Adrenal gland (tissue), 12 donors: ENCODE measurements around the gene LMTK2. TPM values are rescaled to one million over a fixed set of nuclear protein-coding genes. Genes with fewer than 3 reads are reported as not detected.
A peak's percentile ranks its signal among the peaks of the same experiment; 100 is the strongest.

Experiments used
- DNase-seq, 7 donors: peaks; one replicate each; pipeline ENCODE4 v3.0.0-alpha.2; 2019 to 2020
- H3K27ac ChIP-seq, 5 donors: fragments of 200-600 bp; sonication (generic) in 4 of 5; 1 replicate in 3 of 5; 2 replicates in 2 of 5; pipeline versions ENCODE4 v1.5.1 to v1.8.0; 2016 to 2020; ENCODE audit warnings: mild to moderate bottlenecking in 1 of 5
- H3K27me3 ChIP-seq: fragments of 200-600 bp; 2 replicates; pipeline ENCODE4 v1.8.0; 2021
- H3K36me3 ChIP-seq, 2 donors: fragments of 200-600 bp; replicated peaks in 1 of 2; 1 replicate in 1 of 2; 2 replicates in 1 of 2; pipeline versions ENCODE4 v1.5.1 to v1.8.0; 2018 to 2022
- H3K4me1 ChIP-seq, 2 donors: fragments of 200-600 bp; replicated peaks in 1 of 2; 1 replicate in 1 of 2; 2 replicates in 1 of 2; pipeline versions ENCODE4 v1.5.1 to v1.8.0; 2018 to 2021
- H3K4me3 ChIP-seq, 4 donors: fragments of 200-600 bp; sonication (generic) in 3 of 4; one replicate each; pipeline ENCODE4 v1.5.1; 2016 to 2018
- H3K9me3 ChIP-seq, 3 donors: fragments of 200-600 bp; sonication (generic) in 1 of 3; replicated peaks in 1 of 3; 1 replicate in 2 of 3; 2 replicates in 1 of 3; pipeline versions ENCODE4 v1.5.1 to v1.8.0; 2016 to 2021
- CTCF ChIP-seq, 6 experiments: fragments of 450-650 bp in 4 of 6; fragments of 200-600 bp in 2 of 6; sonication (generic) in 1 of 6; IDR thresholded peaks; 1 replicate in 5 of 6; 2 replicates in 1 of 6; pipeline versions ENCODE4 v1.5.1 to v1.8.0; 2016 to 2021; ENCODE audit warnings: antibody characterized with exemption in 6 of 6, mild to moderate bottlenecking in 2 of 6, moderate library complexity in 1 of 6
- POLR2A ChIP-seq, 2 donors: fragments of 450-650 bp; IDR thresholded peaks; one replicate each; pipeline ENCODE4 v1.6.1; 2017; ENCODE audit warnings: antibody characterized with exemption in 2 of 2, mild to moderate bottlenecking in 2 of 2, moderate library complexity in 1 of 2
- WGBS, 4 donors: extraction: QIAGEN DNeasy Blood & Tissue Kit in 2 of 4; methylation state at CpG; one replicate each; pipeline versions ENCODE4 v1.1.5 to v1.1.7; 2013 to 2017; 5-methylcytosine and 5-hydroxymethylcytosine counted together
- intact Hi-C, 2 donors: fragments of 100-400 bp; cut with DNase I; formaldehyde crosslinking; loops; one replicate each; pipeline versions ENCODE4 v1.14.1 to v1.15.0; 2022 to 2023
- polyA plus RNA-seq, 3 donors: library from polyadenylated mRNA; stranded (reverse); fragments of 200-250 nt in 2 of 3; fragments of 350-450 nt in 1 of 3; fragmentation: Illumina TruSeq in 1 of 3; extraction: RNeasy Lipid Tissue Mini Kit (QIAGEN cat#74804) in 1 of 3; gene quantifications; one replicate each; pipeline ENCODE4 v1.2.3, GENCODE V29; 2013 to 2014
- total RNA-seq, 9 donors: library from RNA; depleted of rRNA in 4 of 9; stranded (reverse); fragments of >200 nt in 4 of 9; fragments of 120-200 nt in 1 of 9; fragmentation: NEBNext Ultra II Directional in 1 of 9; extraction: Animal tissue kit (Norgen Biotek cat#: 25700) in 1 of 9; gene quantifications; one replicate each; pipeline versions ENCODE4 v1.1.0 to v1.2.4, GENCODE V29; 2013 to 2023
- donor health status: healthy with polysubstance abuse.
- donor health status: Bipolar disorder and iron deficiency.
- donor health status: DM: yes; HTN: yes; CAD: no.
- donor health status: DM: no; HTN: no; CAD: no.
- donor health status: DM: no; HTN: no; CAD: no.
- donor health status: DM: yes; HTN: yes; CAD: no.

LMTK2 gene
- total and polyA plus RNA-seq, 12 donors = 3.4 to 36.2 (median 22.4) TPM

GRCh38 chr7:98205162-98205845, 98.6 kb downstream of the LMTK2 start:
- intact Hi-C loops = no loop called here
- Histone ChIP-seq H3K36me3 (peaks cover 0 to 26% of the 10 kb centered on the region in 2 donors), H3K9me3 (no peaks in the 10 kb centered on the region), H3K4me1 (peaks cover 0 to 6% of the 10 kb centered on the region in 2 donors), H3K27ac (no peak overlapping the region), H3K4me3 (no peak overlapping the region), H3K27me3 (no peaks in the 10 kb centered on the region)
- 95 to 97% (median 97%) methylated on average over 34 to 47 of the region's 47 CpGs for WGBS, 4 donors
- TF ChIP-seq CTCF (IDR thresholded peaks at IDR 0.05) (no peak), POLR2A (IDR thresholded peaks at IDR 0.05) (no peak)
- peak in 1 of 7 donors; percentile 37 for DNase-seq

- Histone ChIP-seq H3K27me3 (no peaks in the 10 kb centered on the region), H3K36me3 (peaks cover 0 to 26% of the 10 kb centered on the region in 2 donors), H3K27ac (no peak overlapping the region), H3K4me1 (peaks cover 0 to 6% of the 10 kb centered on the region in 2 donors), H3K9me3 (no peaks in the 10 kb centered on the region), H3K4me3 (no peak overlapping the region)
- DNase-seq = peak in 3 of 7 donors; percentile 8 to 47 (median 16)
- 94 to 97% (median 95%) methylated on average over 27 to 47 of the region's 47 CpGs for WGBS, 4 donors
- intact Hi-C loops = no loop called here
- TF ChIP-seq POLR2A (IDR thresholded peaks at IDR 0.05) (no peak), CTCF (IDR thresholded peaks at IDR 0.05) (no peak)
These were observed 100.0 kb downstream of the LMTK2 start for GRCh38 chr7:98206451-98207330.

- no peak overlapping the region for H3K27ac ChIP-seq
- no peaks in the 10 kb centered on the region for H3K27me3 ChIP-seq
- no peaks in the 10 kb centered on the region for H3K9me3 ChIP-seq
- peak in 2 of 7 donors; percentile 7 to 15 for DNase-seq
- WGBS, 4 donors = 93 to 96% (median 94%) methylated on average over 17 of the region's 17 CpGs
- H3K36me3 ChIP-seq = peaks cover 0 to 18% of the 10 kb centered on the region in 2 donors
- intact Hi-C loops = no loop called here
- no peak overlapping the region for H3K4me3 ChIP-seq
- TF ChIP-seq POLR2A (IDR thresholded peaks at IDR 0.05) (no peak), CTCF (IDR thresholded peaks at IDR 0.05) (no peak)
- H3K4me1 ChIP-seq = no peaks in the 10 kb centered on the region
These were observed 102.7 kb downstream of the LMTK2 start for GRCh38 chr7:98209166-98209920.
